NCI-H774 (cell line): Measurements from ENCODE around the gene TSC1.

Experiments used
- DNase-seq: peaks from one replicate; lab custom pipeline; 2025; lab: John Stamatoyannopoulos, UW

TSC1 gene

DNA sequence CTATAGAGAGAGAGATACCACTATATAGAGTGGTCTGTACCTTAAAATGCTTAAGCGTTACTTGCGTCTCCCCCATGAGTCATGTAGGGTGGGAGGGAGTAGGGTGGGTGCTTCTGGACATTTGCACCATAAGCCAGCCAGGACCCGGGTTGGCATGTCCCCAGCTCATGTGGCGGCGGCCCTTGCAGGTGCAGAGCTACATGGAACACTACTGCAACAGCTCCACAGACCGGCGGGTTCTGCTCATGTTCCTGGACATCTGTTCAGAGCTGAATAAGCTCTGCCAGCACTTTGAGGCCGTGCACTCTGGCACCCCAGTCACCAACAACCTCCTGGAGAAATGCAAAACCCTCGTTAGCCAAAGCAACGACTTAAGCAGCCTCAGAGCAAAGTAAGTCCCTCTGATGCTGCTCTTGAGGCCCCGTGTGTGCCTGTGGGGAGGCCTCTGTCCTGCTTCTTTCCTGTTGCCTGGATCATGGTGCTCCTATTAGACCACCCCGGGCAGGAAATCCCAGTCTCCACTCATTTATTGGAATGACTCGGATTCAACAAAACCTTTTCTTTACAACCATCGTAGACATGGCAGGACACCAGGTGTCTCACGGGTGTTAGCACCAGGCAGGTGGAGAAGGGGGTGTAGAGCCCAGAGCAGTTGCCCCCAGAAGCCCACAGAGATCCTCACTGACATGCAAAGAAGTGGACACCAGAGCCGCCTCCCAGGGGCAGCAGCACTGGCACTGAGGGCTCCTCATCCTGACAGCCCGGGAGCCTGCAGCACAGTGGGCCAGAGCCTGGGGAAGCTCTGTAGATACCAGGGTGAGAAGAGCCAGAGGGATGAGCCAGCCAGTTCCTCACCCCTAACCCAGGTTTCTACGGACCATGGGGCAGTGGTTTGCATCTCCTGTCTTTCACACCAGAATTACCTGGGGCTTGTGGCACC is 57.0 kb downstream of the TSC1 start:
- DNase-seq, result no peak

DNA sequence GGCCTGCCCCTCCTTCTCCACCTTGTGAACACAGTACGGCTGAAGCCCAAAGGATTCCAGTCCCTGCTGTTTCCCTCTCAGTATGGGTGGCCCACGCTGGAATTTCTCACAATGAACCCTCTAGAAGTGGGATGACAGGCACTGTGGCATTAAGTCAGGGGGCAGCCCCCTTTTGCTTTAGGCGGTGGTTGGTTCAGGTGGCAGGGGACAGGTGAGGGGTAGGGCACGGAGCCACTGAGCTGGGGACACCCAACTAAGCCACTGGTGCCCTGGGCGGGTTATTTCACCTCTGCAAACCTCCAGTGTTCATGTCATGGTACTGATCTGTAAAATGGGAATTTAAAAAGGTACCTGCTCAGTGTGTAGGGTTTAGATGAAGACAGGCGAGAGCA is 58.1 kb downstream of the TSC1 start:
- no peak for DNase-seq

DNA sequence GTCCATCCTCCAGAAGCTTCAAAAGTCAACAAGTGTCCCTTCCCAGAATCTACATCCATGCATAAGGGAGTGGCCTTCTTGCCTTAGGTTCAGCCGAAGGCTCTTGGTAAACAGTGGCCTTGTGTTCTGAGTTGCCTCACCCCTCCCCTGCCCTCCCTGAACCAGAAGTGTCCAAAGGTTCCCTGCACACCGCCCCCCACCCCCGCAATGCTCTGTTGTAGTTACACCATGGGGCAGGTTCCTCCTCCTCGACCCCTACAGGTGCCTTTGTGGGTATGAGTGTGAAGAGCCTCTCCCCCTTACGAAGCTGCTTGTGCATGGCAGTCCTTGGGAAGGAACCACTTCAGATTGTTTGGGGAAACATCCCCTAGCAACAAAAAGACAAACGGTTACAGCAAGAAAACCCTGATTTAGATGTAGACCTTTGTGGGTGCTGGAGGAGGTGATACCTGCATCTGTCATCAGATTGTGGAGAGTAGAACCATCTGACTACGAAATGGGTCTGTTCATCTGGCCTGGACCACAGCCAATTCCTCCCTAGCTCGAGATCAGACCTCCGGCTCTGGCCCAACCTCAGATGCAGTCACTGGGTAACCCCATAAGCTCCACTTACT is 58.6 kb downstream of the TSC1 start:
- no peak for DNase-seq

DNA sequence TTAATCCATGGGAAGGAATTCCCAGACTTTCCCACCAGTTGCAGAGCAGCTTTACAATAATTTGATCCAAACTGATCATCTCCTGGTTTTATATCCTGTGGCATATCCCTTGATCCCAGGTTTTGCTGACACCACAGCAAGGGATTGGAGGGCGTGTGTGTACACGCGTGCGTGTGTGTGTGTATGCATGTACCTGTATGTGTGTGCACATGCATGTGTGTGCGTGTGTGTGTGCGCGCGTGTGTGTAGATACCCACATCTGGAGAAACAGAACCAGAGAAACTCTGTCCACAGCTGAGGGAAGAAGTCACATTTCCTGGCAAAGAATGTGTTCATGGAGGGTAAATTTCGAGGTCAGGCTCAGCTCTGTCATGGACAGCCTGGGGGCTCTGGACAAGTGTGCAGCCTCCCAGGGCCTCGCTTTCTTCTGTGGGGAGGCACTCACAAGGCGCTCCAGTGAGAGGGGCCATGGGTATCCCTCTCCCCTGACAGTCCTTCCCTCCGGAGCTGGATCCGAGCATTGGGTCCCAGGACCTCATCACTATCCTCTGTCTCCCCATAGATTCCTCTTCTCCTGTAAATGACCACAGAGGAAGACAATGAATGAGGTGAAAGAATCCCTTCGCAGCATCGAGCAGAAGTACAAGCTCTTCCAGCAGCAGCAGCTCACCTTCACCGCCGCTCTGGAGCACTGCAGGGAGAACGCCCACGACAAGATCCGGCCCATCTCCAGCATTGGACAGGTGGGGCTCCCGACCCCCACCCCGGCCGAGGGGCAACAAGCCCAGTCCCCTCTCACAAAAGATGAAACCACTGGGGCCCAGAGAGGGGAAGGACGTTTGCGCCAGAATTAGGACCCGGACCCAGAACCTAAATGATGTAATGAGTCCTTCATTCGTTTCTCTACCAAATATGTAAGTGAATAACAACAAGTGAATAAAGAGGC is 60.8 kb downstream of the TSC1 start:
- DNase-seq, result no peak

DNA sequence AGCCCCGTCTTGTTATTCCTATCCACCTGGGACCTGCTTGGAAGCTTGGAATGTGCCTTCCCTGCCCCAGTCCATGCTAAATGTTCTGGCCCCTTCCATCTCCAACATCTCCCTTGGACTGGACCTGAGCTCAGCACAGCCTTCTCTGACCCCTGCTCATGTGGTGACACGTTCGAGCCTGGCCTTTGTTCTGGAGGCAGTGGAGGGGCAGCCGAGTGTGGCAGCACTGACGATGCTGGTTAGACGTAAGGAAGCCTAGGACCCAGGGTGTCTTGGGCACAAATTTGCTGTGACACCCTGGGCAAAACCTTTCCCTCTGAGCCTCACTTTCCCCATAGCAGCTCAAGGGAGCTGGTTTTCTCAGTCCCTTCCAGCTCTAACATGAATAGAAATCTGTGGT is 61.8 kb downstream of the TSC1 start:
- no peak for DNase-seq

DNA sequence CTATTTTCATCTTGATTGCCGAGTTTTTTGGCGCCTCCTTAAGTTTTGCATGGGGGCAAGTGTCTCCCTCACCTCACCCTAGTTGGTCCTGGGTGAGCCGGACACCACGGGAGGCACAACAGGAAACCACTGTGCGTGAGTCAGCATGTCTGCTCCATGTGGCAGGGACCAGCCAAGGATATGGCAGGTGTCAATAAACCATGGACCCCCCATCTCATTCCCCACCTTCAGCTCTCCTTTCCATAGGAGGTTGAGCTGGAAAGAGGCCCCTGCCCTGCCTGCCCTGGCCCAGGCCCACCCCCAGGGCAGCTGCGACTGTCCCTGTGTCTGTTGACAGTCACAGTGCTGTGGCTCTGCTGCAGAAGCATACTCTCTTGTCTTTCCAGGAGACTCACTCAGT is 62.6 kb downstream of the TSC1 start:
- no peak for DNase-seq

DNA sequence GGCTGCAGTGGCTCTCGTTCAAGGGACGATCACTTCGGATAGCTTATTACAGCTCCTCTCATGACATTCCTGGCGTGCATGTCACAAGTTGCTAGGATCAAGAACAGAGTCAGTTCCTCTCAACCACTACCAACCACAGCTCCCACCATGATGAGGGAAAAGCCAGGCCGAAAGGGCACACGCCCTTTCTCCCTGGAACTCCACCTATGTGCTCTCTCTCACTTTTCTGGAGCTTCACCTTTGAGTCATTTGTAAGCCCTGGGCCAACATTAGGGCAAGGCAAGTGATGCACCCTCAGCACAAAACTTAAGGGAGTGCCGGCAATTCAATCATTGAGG is 64.1 kb downstream of the TSC1 start:
- no peak for DNase-seq

DNA sequence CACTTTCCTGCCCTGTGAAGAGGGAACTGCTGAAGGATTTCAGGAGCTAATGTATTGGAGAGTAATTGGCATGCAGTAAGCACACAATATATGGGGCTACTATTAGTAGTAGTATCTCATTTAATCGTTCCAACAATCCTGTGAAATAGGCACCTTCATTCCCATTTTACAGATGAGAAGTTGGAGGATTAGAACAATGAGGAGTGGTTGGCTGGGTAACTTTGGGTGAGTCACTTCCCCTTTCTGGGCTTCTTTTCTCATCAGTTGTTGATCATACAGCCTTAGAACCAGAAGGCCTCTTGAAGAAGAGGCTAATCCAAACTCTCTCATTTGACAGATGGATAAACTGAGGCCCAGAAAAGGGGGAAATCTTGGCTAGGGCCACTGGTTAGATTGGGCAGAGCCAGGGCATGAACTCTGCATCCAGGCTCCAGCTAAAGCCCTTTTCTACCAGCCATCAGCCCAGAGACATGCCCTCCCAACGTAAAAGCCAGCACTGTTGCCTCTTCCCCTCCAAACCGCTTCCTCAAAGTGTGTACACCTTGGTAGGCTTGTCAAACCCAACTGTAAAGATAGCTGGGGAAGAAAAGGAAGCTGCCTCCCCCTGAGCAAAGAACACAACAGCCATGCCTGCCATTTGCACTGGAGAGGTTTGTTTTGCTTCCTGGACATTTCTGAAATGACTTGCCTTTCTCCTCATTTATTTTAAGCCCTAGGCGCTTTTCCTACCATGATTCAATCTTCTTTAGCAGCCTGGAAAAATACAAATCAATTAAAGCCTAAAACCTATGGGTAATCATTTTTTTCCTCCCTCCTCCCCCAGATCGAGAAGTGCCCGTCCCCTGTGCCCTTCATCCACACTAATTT is 64.7 kb downstream of the TSC1 start:
- DNase-seq, result no peak

DNA sequence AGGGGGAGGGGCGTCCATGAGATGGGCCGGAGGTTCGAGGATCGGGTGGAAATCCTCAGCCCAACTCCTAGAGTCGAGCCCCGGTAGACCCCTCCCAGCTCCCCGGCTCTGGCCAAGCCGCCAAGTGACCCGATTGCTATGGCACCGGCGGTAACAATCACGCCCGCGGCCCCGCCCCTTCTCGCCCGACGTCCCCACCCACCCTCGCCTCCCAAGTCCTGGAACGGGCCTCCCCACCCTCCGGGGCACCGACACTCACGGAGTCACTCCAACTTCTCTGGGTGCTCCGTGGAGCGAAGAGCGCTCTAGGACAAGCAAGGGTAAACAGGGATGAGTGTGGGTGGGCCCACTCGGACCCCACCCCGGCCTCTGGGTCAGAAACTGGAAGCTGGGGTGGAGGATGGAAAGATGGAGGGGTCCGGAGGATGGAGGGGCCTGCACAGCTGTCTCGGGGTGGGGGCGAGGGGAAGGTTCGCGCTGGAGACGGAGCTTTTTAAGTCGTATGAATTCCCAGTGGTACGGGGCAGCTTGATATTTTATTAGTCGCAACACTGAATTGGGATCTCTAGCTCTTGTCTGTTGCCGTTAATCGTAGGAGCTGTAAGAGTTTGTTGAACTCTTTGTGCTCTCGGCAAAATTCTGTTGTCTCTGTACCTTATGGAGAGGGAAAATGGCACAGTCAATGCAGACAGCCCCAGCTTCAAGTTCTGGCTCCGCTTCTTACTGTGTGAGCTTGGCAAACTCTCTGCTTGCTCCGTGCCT is 65.5 kb downstream of the TSC1 start, which contains the start of gene SPACA9:
SPACA9 (plus strand) TSS at position 204 of the 762 bp plus-strand sequence. CDS start 5,050 bp downstream, outside the sequence.
- peak; percentile 64 for DNase-seq

DNA sequence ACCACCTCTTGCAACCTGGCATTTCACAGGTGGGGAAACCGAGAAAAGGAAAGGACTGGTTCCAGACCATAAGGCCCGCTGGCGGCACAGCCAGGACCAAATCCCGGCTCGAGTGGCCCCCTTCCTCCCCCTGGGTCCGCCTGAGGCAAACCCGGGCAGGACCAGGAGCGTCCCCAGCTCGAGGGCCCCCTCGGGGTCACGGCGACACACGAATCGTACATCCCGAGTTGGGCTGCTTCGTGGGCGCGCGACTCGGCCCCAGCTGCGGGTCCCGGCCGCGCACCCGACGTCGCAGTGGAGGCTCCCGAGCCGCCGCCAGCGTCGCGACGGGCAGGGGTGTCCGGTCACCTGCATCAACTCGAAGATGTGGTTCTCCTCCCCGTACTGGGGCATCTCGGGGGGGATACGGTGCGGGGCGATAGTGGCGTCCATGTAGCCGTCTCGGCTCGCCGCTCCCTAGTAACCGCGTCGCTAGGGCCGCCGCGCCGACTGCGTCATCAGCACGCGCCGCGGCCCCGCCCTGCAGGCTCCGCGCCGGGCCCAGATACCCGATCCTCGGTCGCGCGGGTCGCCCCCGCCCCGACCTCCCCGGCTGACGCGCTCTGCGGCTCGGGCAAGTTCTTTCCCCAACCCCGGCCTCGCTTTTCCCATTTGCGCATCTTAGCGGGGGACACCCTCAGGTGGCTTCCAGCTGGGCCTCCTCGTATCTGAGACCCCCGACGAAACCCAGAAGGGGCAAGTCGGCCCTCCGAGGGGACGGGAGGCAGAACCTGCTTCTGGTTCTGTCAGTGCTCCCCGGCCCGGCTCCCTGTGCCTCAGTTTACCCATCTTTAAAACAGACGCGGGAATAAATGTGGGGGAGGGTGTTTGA is 66.4 kb downstream of the TSC1 start, which contains the start of gene AK8:
AK8 (minus strand) TSS at position 461 of the 871 bp plus-strand sequence; CDS start at position 432, 29 bp downstream.
- peak; percentile 73 for DNase-seq

DNA sequence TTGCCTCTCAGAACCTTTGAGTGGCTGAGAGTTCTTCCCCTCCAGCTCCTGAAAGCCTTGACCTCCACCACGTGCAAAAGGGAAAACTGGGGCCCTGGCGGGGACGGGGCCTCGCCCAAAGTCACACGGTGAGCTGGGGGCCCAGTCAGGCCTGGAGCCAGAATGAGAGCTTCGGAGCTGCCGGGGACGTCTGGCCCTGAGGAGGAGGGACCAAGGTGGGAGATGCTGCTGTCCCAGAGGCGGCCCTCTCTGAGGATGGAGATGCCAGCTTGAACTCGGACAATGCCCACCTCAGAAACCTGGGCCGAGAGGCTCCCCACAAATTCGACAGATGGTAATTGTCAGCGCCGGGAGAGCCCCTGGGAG is 67.0 kb downstream of the TSC1 start:
- no peak for DNase-seq

DNA sequence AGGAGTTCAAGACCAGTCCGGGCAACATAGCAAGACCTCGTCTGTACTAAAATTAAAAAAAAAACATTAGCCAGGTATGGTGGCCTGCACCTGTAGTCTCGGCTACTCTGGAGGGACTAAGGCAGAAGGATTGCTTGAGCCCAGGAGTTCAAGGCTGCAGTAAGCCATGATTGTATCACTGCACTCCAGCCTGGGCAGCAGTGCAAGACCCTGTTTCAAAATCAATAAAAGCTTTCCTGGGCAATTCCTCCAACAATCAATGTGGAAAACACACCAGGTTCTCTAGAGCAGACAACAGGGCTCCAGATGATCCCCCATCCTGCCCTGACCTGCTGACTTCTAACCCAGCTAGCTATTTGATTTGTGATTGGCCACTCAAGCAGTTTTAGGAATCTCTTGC is 67.6 kb downstream of the TSC1 start:
- DNase-seq, result no peak

DNA sequence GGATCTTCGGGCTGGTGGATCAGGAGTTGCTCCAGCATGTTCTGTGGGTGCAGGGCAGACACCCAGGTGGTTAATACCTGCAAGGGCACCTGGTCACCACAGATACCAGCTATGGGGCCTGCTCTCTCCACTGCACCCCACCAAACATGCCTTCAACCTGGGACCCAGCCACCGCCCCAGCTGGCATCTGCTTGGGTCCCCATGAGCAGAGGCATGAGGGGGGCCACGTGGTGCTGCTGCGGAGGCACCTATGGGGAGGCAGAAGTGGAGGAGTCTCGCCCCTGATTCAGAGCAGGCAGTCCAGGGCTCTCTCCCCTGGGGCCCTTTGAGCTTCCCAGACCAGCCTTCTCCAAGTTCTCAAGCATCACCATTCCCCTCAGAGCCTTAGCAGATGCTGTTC is 69.3 kb downstream of the TSC1 start:
- no peak for DNase-seq

DNA sequence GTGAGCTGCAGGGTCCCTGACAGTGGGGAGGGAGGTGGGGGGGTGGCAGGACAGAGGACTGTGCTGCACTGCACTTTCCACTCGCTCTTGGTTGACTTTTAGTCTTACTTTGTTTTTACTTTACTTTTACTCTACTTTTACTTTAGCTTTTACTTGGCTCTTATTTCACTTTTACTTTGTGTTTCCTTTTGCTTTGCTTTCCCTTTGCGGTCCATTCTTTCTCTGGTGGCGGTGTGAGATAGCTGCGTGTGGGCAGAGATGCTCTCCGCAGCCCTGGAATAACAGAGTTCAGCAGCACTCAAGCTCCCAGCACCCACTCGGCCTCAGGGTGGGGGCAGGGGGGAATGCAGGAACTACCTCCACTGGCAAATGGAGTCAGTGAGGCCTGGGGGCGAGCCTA is 71.0 kb downstream of the TSC1 start:
- DNase-seq, result no peak

DNA sequence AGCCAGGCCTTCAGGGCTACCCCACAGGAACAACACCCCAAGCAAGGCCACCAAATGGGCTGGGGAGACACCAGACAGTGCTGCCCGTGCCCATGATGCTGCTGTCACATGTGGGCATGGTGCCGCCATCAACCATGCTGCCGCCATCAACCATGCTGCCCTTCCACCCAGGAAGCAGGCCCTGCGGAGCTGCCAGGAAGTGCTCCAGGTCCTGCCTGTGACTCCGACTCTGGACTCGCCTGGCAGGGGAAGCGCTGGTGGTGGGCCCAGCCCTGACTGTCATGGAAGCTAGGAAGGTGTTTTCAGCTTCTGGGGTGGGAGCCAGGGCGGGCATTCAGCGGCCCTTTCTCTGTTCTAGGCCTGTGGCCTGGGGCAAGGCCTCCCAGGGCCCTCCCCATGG is 75.2 kb downstream of the TSC1 start:
- DNase-seq, result no peak

DNA sequence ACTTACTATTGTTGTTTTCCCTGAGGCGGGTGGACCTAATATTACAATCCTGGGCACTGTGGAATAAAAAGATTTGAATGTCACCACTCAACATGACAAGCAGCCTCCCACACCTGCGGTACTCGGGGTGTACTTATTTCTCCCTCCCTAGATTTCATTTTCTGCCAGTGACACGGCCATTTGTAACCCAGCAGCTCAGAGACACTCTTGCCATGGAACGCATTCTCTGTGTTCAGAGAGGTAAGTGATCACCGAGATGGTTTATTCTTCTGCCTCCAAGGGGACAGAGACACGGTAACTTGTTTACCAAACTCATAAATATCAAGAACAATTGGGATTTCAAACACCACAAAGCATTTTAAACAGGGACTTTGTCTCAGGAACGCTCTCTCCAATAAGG is 77.5 kb downstream of the TSC1 start:
- DNase-seq, result no peak

DNA sequence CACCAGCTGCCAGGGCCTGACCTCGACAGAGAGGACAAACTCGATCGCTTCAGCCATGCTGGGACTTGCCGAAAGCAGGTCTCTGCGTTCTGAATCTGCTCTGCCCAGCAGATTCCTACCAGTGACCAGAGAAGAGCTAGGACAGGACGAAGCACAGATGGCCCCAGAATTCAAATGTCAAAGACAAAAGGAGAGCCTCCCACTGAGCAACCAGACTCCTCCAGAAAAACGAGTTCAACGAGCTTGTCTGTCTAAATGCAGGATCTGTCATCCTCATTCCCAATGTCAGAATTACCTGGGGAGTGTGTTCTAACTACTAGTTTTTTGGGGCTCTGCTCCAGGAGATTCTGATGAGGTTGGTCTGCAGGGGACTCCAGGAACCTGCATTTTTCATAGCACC is 79.7 kb downstream of the TSC1 start:
- DNase-seq, result no peak

DNA sequence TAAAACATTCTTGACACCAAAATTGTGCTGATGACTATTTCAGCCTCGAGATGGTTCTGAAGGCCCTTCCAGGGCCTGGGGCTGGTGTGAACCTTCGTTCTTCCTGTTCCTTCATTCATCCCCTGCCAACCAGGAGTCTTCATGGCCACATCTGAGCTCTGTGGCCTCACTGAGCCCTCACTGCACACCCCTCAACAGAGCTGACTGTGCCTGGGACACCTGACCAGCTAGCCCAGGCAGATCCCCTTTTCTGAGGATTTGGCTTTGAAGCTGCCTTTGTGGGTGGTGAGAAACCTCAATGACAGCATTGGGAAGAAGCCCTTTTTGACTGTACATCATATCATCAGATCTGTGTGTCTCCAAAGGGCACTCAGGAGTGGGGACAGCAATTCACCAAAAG is 80.1 kb downstream of the TSC1 start:
- DNase-seq, result no peak

DNA sequence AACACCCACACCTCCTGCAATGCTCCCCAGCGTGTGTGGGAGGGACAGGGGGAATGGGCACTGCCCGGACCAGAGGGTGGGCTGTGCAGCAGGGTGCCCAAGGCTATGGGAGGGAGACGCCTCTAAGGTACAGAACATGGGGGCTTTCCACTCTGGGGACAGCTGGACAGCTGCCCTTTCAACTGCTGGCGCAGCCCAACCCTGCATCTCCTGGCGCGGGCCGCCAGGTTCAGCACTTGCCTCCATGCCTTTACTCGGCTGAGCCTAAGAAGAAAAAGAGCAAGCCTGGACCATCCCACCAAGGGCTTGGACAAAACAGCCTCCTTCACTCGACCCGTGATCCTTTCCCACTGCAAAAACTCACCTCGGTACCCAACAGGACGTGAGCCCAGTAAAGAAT is 81.3 kb downstream of the TSC1 start:
- DNase-seq, result no peak

DNA sequence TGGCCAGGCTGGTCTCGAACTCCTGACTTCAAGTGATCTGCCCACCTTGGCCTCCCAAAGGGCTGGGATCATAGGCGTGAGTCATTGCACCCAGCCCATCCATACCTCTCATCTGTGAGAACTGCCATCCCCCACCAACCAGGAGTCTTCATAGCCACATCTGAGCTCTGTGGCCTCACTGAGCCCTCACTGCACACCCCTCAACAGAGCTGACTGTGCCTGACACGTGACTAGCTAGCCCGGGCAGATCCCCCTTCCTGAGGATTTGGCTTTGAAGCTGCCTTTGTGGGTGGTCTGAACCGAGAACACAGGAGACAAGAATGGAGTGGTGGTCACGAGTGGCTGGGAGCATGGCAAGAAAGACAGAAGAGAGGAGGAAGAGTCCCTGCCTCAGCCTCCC is 81.9 kb downstream of the TSC1 start:
- no peak for DNase-seq
